T47D (cell line): ENCODE results near the gene ORC1.

Source experiments
- DNase-seq, 2 experiments: peaks; one replicate each; pipeline versions ENCODE4 v3.0.0 to v3.0.0-alpha.2; 2011 to 2012; ENCODE audit warnings: low read depth in 1 of 2, low spot score in 1 of 2
- JUND ChIP-seq: IDR thresholded peaks from 2 replicates; pipeline ENCODE4 v1.6.1; 2012; ENCODE audit warnings: low read depth
- in situ Hi-C: cut with HindIII; loops from 2 replicates; pipeline ENCODE4 v1.10.0; 2016; ENCODE audit warnings: low sequenced_read_pairs, low pct_unique_long_range_greater_than_20kb

Gene ORC1

DNA sequence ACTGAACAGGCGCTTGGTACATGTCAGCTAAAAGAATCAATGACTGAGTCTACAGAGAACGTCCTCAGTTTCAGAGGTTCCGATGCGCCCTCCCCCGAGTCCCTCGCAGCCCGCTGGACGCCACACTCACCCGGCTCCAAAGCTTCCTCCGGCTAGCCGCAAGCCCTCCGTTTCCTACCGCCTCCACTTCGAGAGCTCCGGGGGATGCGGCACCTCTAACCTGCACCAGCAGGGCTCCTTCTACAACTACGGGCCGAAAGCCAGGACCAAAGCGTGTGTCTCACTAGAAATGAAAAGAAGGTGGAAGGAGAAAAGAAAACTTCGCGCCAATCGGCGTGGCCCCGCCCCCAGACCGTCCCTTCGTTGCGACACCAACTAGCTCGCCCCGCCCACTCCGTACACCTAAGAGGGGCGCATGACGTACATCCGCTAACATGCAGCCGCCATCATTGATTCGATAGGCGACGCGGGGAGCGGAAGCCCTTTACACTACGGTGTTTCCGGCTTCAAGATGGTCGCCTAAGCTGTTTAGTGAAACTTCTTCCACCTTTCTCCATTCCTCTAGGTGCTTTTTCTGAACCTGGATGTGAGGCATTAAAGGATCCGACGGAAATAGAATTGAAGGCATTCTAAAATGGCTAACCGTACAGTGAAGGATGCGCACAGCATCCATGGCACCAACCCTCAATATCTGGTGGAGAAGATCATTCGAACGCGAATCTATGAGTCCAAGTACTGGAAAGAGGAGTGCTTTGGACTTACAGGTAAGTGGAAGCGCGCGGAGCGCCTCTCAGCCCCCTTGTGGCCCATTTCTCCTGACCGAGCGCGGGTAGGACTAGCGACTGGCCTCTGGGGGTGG, at the start of gene ORC1, which contains the start of gene PRPF38A:
ORC1 (minus strand) TSS at position 308 of the 859 bp plus-strand sequence. CDS start 2,200 bp downstream, outside the sequence.
PRPF38A (plus strand) TSS at position 487 of the 859 bp plus-strand sequence; CDS start at position 635, 148 bp downstream.
- DNase-seq, result peak; percentile 71 to 96
- in situ Hi-C loops, result no loop called here
- TF ChIP-seq JUND, result no peak

DNA sequence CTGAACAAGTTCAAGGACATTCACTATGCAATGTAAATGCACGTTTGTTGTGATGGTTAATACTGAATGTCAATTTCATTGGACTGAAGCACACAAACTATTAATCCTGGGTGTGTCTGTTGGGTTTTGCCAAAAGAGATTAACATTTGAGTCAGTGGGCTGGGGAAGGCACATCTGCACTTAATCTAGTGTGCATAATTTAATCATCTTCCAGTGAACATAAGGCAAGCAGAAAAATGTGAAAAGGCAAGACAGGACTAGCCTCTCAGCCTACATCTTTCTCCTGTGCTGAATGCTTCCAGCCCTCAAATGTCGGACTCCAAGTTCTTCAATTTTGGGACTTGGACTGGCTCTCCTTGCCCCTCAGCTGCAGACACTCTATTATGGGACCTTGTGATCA, 40.2 kb upstream of the ORC1 start:
- TF ChIP-seq JUND, result no peak
- DNase-seq, result no peak
- in situ Hi-C loops, result no loop called here

DNA sequence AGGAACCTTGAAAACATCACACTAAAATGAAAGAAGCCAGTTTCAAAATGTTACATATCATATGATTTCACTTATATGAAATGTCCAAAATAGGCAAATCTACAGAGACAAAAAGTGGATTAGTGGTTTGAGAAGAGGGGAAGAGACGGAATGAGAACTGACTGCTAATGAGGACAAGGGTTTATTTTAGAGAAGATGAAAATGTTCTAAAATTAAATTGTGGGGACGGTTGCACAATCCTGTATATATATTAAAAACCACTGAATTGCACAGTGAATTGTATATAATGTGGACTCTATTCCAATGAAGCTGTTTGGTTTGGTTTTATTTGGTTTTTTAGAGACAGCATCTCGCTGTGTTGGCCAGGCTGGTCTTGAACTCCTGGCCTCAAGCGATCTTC, 35.8 kb upstream of the ORC1 start:
- DNase-seq, result no peak
- TF ChIP-seq JUND, result no peak
- in situ Hi-C loops, result no loop called here

DNA sequence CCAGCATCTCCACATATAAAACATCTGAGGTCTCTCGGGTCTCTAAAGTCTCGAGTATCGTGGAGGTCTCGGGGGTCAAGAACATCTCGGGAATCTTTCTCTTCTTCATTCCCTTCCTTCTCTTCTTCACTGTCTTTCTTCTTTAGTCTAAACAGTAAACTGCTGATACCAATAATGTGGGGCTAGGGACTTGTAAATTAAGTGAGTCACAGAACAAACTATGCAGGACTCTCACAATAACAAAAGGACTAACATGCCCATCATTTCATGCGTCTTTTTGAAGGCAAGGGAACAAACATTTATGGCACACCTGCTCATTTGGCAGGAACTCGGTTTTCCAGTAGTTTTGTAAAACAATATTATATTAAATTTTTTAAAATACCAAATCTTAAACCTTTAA, 32.6 kb upstream of the ORC1 start:
- DNase-seq, result no peak
- TF ChIP-seq JUND, result no peak
- in situ Hi-C loops, result no loop called here

DNA sequence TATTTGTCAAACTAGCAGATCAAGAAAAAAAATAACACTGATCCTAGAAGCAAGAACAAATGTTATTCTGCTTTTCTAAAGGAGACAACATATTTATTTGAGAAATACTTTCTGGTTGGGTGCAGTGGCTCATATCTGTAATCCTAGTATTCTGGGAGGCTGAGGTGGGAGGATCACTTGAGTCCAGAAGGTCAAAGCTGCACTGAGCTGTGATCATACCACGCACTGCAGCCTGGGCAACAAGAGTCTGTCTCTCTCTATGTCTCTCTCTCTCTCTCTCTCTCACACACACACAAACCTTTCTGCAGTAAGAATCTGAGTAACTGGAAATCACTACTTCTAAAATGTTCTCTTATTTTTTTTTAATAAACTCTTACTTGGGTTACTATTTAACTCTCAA, 31.4 kb upstream of the ORC1 start:
- DNase-seq, result no peak
- no peak for TF ChIP-seq JUND
- in situ Hi-C loops, result no loop called here

DNA sequence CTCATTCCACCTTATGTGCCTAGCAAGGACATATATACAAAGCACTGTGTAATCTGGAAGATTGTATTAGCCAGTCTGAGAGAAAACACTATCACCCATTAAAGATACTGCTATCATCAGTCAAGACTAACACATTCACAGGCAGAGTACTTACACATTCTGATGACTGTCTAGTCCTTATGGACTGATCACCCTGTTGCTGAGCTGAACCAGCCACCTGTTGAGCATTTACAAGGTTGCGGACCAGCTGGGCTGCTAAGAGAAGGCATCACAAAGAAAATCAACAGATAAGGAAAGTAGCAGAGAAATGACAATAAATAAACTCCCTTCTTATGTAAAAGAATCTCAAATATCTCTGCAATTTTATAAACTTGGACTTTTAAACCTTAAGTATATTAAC, 31.0 kb upstream of the ORC1 start:
- in situ Hi-C loops, result no loop called here
- TF ChIP-seq JUND, result no peak

DNA sequence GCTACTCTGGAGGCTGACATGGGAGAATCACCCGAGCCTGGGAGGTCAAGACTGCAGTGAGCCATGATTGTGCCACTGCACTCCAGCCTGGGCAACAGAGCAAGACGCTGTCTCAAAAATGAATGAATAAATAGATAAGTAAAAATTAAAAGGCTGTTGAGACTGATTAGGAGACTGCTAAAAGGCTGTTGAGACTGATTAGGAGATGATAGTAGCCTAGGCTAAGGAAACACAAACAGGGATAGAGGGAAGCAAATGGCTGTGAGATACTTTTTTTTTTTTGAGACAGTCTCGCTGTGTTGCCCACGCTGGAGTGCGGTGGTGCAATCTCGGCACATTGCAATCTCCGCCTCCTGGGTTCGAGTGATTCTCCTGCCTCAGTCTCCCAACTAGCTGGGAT, 28.6 kb upstream of the ORC1 start:
- in situ Hi-C loops, result no loop called here
- no peak for TF ChIP-seq JUND
- DNase-seq, result no peak

More for the DNA sequence above, 31.0 kb upstream of the ORC1 start:
- no peak for DNase-seq

DNA sequence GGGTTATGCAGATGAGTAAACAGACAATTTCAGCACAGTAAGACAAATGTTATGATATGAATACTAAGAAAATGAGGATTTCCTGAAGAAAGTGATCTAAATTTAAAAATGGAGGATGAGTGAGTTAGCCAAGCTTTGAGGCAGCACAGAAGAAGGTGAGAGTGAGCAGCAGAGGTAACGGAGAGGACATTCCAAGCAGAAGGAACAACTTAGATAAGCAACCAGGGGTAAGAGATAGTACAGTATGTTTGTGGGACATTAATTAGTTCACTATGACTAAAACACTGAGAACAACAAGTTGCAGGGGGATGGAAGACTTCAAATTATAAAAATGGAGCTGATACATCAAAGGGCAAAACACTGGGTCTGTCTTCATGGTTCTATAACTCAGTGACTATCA, 22.9 kb upstream of the ORC1 start:
- no peak for TF ChIP-seq JUND
- no peak for DNase-seq
- in situ Hi-C loops, result no loop called here

DNA sequence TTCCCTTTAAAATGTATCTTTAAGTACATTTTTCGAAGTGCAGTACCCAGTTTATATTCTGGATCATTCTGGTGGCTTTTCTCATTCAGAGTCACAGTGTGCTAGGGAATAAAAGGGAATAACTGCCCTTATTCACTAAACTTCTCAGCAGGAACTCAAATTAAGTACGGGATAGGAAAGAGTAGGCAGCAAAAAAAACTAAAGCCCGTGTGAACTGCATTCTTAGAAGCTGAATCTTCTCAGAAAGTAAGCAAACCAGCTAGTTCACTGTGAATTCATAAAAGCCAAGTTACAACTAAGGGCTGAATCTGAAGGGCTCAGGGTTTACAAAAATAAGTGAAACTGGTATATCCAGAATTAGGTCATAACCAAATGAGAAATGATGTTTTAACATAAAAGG, 22.1 kb upstream of the ORC1 start:
- DNase-seq, result no peak
- TF ChIP-seq JUND, result no peak
- in situ Hi-C loops, result no loop called here

DNA sequence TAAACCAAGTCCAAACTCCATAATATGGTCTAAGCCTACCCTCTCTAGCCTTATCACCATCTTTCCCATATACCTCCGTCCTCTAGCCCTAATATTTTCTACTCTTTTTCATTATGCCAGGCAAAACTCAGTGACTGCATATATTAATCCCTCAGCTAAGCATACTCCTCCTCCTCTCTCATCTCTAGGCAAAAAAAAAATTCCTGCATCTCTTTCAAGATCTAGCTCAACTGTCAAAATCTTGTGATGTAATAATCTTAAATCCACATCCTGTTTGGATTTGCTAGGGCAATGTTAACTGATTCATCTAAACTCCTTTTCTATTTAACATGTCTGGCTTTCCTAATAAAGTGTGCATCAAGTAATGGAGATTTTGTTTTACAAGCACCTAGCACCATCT, 20.6 kb upstream of the ORC1 start:
- no peak for TF ChIP-seq JUND
- in situ Hi-C loops, result no loop called here
- no peak for DNase-seq

DNA sequence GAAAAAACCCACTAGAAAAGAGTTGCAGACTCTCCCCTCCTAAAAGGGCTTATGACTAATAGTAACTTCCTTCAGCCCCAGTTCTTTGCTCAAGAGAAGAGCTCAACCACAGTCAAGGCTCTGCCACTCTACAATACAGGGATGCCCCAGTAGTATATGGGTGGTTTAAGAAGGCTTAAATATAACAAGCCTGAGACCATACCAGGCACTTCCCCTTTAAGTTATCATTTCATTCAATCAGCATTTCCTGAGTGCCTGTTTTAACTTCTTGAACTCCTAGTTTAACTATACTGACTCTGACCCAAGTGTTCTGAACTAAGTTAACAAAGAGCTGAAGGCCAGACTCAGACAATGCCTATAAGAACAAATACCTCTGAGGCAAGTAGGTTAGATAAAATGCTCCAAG, 20.0 kb upstream of the ORC1 start:
- TF ChIP-seq JUND, result no peak
- DNase-seq, result peak in 1 of 2 experiments; percentile 13
- in situ Hi-C loops, result no loop called here

DNA sequence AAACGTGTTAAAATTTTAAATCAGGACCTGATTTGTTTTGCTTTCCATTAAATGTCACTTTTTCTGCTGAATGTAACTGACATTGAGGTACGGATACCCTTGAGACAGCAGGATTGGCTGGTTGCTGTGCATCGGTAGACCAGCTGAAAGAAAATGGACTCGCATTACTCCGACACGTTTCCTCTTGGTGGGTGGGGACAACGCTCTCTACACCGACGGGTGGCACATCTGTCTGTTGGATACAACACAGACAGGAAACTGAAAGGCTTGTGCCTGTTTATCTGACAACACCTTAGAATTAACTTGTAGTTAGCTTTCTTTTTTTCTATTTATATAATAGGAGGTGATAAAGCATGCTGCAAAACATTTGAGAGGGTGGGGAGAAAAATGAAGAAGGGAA, 19.5 kb upstream of the ORC1 start:
- no peak for DNase-seq
- TF ChIP-seq JUND, result no peak
- in situ Hi-C loops, result no loop called here

DNA sequence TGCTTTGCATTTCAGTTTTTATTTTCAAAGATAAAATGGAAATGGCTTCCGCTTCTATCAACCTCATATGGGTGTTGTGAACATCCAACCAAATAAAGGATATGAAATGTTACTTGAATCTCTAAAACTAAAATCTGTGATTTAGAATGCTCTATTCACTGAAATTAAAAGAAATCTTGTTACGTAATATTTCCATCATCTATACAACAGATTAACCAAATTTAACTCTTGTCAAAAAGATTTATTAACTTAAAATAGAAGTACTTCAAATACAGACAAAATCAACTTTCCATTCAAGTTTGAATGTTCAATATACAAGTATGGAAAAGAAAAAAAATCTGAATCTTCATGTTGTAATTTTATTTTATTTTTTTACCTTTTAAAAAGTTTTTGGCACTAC, 18.8 kb upstream of the ORC1 start:
- no peak for DNase-seq
- in situ Hi-C loops, result no loop called here
- no peak for TF ChIP-seq JUND

DNA sequence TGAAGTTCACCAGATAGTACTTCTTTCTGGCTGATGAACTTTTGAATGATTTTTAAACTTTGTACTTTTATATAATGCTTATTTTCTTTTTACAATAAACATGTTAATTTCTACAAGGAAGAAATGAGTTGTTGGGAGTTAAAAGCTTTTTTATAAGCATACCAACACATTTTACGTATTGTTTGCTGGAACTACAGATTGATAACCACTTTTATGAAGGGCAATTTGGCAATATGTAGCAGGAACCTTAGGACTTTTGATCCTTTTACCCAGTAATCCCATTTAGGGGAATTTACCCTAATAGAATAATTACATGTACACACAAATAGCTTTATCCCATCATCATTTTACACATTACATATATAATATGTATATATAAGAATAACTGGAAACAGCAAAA, 16.5 kb upstream of the ORC1 start:
- no peak for TF ChIP-seq JUND
- in situ Hi-C loops, result no loop called here

More for the DNA sequence above, 16.5 kb upstream of the ORC1 start:
- DNase-seq, result no peak
